OCI-LY7 (cell line): ENCODE data around the gene PTPN12. TPM values are rescaled to one million over a fixed set of nuclear protein-coding genes. Genes with fewer than 3 reads are reported as not detected.

Experiments
- BruUV-seq: library from RNA; stranded (reverse); fragments of 400-500 nt; replicated peaks from 2 replicates; lab custom pipeline; 2021; lab: Mats Ljungman, UMichigan
- CTCF ChIA-PET: fragments of 300-600 bp; sonication (Branson Sonifier 250); formaldehyde crosslinking; loops from one replicate; lab custom pipeline; 2022; ENCODE audit warnings: antibody characterized with exemption; ENCODE audit not compliant: unreplicated experiment; lab: Charles Lee
- POLR2A ChIA-PET: fragments of 300-600 bp; sonication (Branson Sonifier 250); formaldehyde crosslinking; loops from one replicate; lab custom pipeline; 2022; ENCODE audit warnings: antibody characterized with exemption; lab: Charles Lee
- DNase-seq: peaks from one replicate; pipeline ENCODE4 v3.0.0-alpha.2; 2015; ENCODE audit warnings: low spot score
- H2AFZ ChIP-seq: fragments of 200-600 bp; sonication (generic), shearing (Covaris generic); 2 replicates; pipeline ENCODE4 v1.6.1; 2014; ENCODE audit warnings: mild to moderate bottlenecking, antibody characterized with exemption, low read length, moderate library complexity
- H3K27ac ChIP-seq: fragments of 200-600 bp; sonication (generic); 2 replicates; pipeline ENCODE4 v1.5.1; 2014; ENCODE audit warnings: mixed run types, low read depth, mild to moderate bottlenecking, moderate library complexity, low read length, inconsistent platforms; ENCODE audit not compliant: poor library complexity, severe bottlenecking
- H3K36me3 ChIP-seq: fragments of 200-600 bp; sonication (generic); 2 replicates; pipeline ENCODE4 v1.6.1; 2014; ENCODE audit warnings: mild to moderate bottlenecking, antibody characterized with exemption, low read length, moderate library complexity, mixed read lengths; ENCODE audit not compliant: insufficient read depth
- H3K4me1 ChIP-seq: fragments of 200-600 bp; sonication (generic); 2 replicates; pipeline ENCODE4 v1.5.1; 2014; ENCODE audit warnings: mild to moderate bottlenecking, low read length; ENCODE audit not compliant: insufficient read depth, poor library complexity, severe bottlenecking
- H3K4me2 ChIP-seq: fragments of 200-600 bp; sonication (generic); 2 replicates; pipeline ENCODE4 v1.6.1; 2014; ENCODE audit warnings: mild to moderate bottlenecking, low read length
- H3K4me3 ChIP-seq: fragments of 200-600 bp; sonication (generic); 2 replicates; pipeline ENCODE4 v1.5.1; 2014; ENCODE audit warnings: mild to moderate bottlenecking, low read depth, low read length; ENCODE audit not compliant: poor library complexity, severe bottlenecking
- H3K79me2 ChIP-seq: fragments of 200-600 bp; sonication (generic); 2 replicates; pipeline ENCODE4 v1.6.1; 2016; ENCODE audit warnings: low read depth, mild to moderate bottlenecking, low read length, moderate library complexity, mixed read lengths; ENCODE audit not compliant: insufficient read depth
- H3K9me2 ChIP-seq: fragments of 200-600 bp; sonication (generic); 2 replicates; pipeline ENCODE4 v1.6.1; 2016; ENCODE audit warnings: mild to moderate bottlenecking, low read length, mixed read lengths; ENCODE audit not compliant: insufficient read depth
- H3K9me3 ChIP-seq: fragments of 200-600 bp; sonication (generic); 2 replicates; pipeline ENCODE4 v1.6.1; 2014; ENCODE audit warnings: mild to moderate bottlenecking, mixed run types, low read length, mixed read lengths
- H4K20me1 ChIP-seq: fragments of 200-600 bp; sonication (generic); 2 replicates; pipeline ENCODE4 v1.6.1; 2014; ENCODE audit warnings: mild to moderate bottlenecking, antibody characterized with exemption, low read length, moderate library complexity, mixed read lengths; ENCODE audit not compliant: insufficient read depth
- EZH2phosphoT487 ChIP-seq: fragments of 200-600 bp; sonication (generic); IDR thresholded peaks from 2 replicates; pipeline ENCODE4 v1.6.1; 2018; ENCODE audit warnings: low read depth, borderline replicate concordance, mild to moderate bottlenecking, mixed run types, antibody characterized with exemption, low read length, moderate library complexity, mixed read lengths
- intact Hi-C: fragments of 100-400 bp; cut with micrococcal nuclease; formaldehyde crosslinking; loops from one replicate; pipeline ENCODE4 v1.10.0; 2022; ENCODE audit not compliant: unreplicated experiment
- total RNA-seq, 2 experiments: library from RNA; depleted of rRNA in 1 of 2; stranded (reverse); fragments of >200 nt in 1 of 2; shearing (Covaris generic) in 1 of 2; gene quantifications; 2 replicates each; pipeline ENCODE4 v1.2.3, GENCODE V29; 2014 to 2022
- TF ChIP-seq, protein P1 (sequence below): fragments of 200-600 bp; sonication (generic); conservative IDR thresholded peaks from 2 replicates; pipeline ENCODE4 v1.5.1; 2014; ENCODE audit warnings: mild to moderate bottlenecking, antibody characterized with exemption, low read length, moderate library complexity, mixed read lengths

PTPN12 gene
- total RNA-seq, 2 experiments from 2014 or later, result 2.7 to 19.1 TPM

DNA sequence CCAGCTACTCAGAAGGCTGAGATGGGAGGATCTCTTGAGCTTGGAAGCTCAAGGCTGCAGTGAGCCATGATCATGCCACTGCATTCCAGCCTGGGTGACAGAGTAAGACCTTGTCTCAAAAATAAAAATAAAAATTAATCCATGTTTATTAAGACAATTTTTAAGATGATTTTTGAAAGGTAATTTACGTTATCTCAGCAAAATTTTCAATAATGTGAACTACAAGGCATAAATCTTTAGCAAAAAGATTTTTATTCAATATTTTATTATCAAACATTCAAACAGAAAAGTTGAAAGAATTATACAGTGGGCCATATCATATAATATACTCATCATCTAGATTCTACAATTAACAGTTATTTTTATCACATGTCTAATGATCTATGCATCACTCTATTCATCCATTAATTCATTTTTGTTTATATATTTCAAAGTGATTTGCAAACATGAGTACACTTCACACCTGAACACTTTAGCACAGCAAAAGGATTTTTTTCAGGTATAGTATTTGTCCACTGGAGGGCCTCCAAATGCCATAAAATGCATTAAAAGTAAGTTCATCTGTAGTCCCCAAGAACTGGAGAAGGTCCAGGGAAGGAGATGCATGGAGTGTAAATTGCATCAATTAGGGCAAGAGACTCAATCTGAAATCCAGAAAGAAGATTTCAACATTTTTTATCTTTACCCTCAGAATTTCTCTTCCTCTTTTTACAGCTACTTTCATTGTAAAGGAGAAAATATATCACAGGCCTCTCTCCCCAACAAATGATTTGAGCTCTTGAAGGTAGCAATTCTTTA lies 120.5 kb downstream of the PTPN12 start:
- H3K9me3 ChIP-seq, result no peaks in the 10 kb centered on the region
- ChIA-PET CTCF (interaction anchor here (1.0 kb wide), 1 partner anchor 102 kb away, joined by 3 read pairs; no protein-coding TSS in a partner anchor), POLR2A (interaction anchor here (0.6 to 2.0 kb wide), 3 partner anchors 9 to 274 kb away, joined by 3 to 8 read pairs (median 3); no protein-coding TSS in a partner anchor)
- no peaks in the 10 kb centered on the region for H3K36me3 ChIP-seq
- no peaks in the 10 kb centered on the region for H3K9me2 ChIP-seq
- no peak overlapping the region for H3K4me2 ChIP-seq
- no peak overlapping the region for H2AFZ ChIP-seq
- H3K27ac ChIP-seq, result no peak overlapping the region
- no peak overlapping the region for H3K4me3 ChIP-seq
- DNase-seq, result peak; percentile 74
- H4K20me1 ChIP-seq, result no peaks in the 10 kb centered on the region
- intact Hi-C loops, result loop anchor here (1.0 to 10.0 kb wide), 5 partner anchors 102 to 567 kb away; no protein-coding TSS in a partner anchor
- no peak for TF ChIP-seq EZH2phosphoT487
- TF ChIP-seq, protein P1, sequence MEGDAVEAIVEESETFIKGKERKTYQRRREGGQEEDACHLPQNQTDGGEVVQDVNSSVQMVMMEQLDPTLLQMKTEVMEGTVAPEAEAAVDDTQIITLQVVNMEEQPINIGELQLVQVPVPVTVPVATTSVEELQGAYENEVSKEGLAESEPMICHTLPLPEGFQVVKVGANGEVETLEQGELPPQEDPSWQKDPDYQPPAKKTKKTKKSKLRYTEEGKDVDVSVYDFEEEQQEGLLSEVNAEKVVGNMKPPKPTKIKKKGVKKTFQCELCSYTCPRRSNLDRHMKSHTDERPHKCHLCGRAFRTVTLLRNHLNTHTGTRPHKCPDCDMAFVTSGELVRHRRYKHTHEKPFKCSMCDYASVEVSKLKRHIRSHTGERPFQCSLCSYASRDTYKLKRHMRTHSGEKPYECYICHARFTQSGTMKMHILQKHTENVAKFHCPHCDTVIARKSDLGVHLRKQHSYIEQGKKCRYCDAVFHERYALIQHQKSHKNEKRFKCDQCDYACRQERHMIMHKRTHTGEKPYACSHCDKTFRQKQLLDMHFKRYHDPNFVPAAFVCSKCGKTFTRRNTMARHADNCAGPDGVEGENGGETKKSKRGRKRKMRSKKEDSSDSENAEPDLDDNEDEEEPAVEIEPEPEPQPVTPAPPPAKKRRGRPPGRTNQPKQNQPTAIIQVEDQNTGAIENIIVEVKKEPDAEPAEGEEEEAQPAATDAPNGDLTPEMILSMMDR, result peak; percentile 97
- no peaks in the 10 kb centered on the region for H3K79me2 ChIP-seq
- H3K4me1 ChIP-seq, result no peaks in the 10 kb centered on the region
- no TSS peak for BruUV-seq

DNA sequence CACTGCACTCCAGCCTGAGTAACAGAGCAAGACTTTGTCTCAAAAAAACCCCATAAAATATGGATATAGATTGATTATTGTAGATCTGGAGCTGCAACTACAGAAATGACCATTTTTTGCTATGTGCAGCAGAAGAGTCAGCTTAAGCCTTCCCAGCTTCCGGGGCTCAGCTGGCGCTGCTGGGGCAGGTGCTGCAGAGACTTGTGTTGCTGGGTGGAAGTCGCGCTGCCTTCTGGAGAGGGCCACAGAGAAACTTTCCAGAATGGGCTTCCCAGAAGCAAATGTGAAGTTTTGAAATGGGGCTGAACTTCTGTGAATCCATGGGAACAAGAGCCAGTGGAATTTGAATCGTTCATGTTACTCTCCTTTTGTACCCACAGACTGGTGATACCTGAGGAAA lies 121.8 kb downstream of the PTPN12 start:
- H3K9me2 ChIP-seq, result no peaks in the 10 kb centered on the region
- intact Hi-C loops, result loop anchor here (5.0 to 10.0 kb wide), 2 partner anchors 363 to 566 kb away; no protein-coding TSS in a partner anchor
- BruUV-seq, result no TSS peak
- H3K79me2 ChIP-seq, result no peaks in the 10 kb centered on the region
- no peak overlapping the region for H3K4me2 ChIP-seq
- H3K4me3 ChIP-seq, result no peak overlapping the region
- ChIA-PET POLR2A (interaction anchor here (0.5 to 2.0 kb wide), 9 partner anchors 8 to 478 kb away, joined by 3 to 8 read pairs (median 3); no protein-coding TSS in a partner anchor), CTCF (interaction anchor here (1.0 kb wide), 1 partner anchor 101 kb away, joined by 3 read pairs; no protein-coding TSS in a partner anchor)
- H3K36me3 ChIP-seq, result no peaks in the 10 kb centered on the region
- DNase-seq, result no peak
- H2AFZ ChIP-seq, result no peak overlapping the region
- H3K27ac ChIP-seq, result no peak overlapping the region
- no peaks in the 10 kb centered on the region for H4K20me1 ChIP-seq
- no peak for TF ChIP-seq EZH2phosphoT487
- TF ChIP-seq, protein P1, result no peak
- no peaks in the 10 kb centered on the region for H3K9me3 ChIP-seq
- H3K4me1 ChIP-seq, result no peaks in the 10 kb centered on the region
